HG03439 (cell line): ENCODE data around the gene ANO9.
"Not testable (repeated sequence)": the region's sequence is repeated elsewhere in the genome, so short reads cannot be mapped to it uniquely, and the experiment has no call there.

Experiments
- ATAC-seq: cut with Tn5 transposase; IDR thresholded peaks from one replicate; pipeline ENCODE4 v1.9.1; 2021; ENCODE audit warnings: mild to moderate bottlenecking, moderate library complexity; ENCODE audit not compliant: unreplicated experiment

Gene ANO9

GRCh38 chr11:417652-418342 is 24.0 kb downstream of the ANO9 start:
- ATAC-seq: no peak

GRCh38 chr11:416757-417621 is 24.8 kb downstream of the ANO9 start:
- ATAC-seq: no peak

GRCh38 chr11:416051-416756 is 25.6 kb downstream of the ANO9 start:
- ATAC-seq: no peak

- ATAC-seq: no peak
Observed at GRCh38 chr11:415640-416041, 26.2 kb downstream of the ANO9 start.

GRCh38 chr11:414318-414857 is 27.4 kb downstream of the ANO9 start:
- ATAC-seq: no peak

GRCh38 chr11:413120-414081 is 28.4 kb downstream of the ANO9 start:
- ATAC-seq: no peak

GRCh38 chr11:412641-413119 is 29.1 kb downstream of the ANO9 start:
- ATAC-seq: no peak

- ATAC-seq: not testable (repeated sequence)
Observed at GRCh38 chr11:411520-411919, 30.3 kb downstream of the ANO9 start.

GRCh38 chr11:410711-411110 is 31.1 kb downstream of the ANO9 start:
- not testable (repeated sequence) for ATAC-seq

GRCh38 chr11:409600-410483 is 32.0 kb downstream of the ANO9 start:
- no peak for ATAC-seq

GRCh38 chr11:409008-409599 is 32.7 kb downstream of the ANO9 start:
- ATAC-seq: no peak

- ATAC-seq: no peak
Observed at GRCh38 chr11:408154-409007, 33.4 kb downstream of the ANO9 start.

GRCh38 chr11:407651-408123 is 34.1 kb downstream of the ANO9 start:
- no peak for ATAC-seq

- peak; percentile 62 for ATAC-seq
Observed at GRCh38 chr11:406796-407650, 34.8 kb downstream of the ANO9 start.

- ATAC-seq: no peak
Observed at GRCh38 chr11:405954-406795, 35.6 kb downstream of the ANO9 start.
